Activated CD4-positive, alpha-beta T cell treated with anti-CD3 and anti-CD28 coated beads for 36 hours (primary cell): ENCODE data around the gene ANKRD44. TPM values are rescaled to one million over a fixed set of nuclear protein-coding genes. Genes with fewer than 3 reads are reported as not detected.
A peak's percentile ranks its signal among the peaks of the same experiment; 100 is the strongest.

Source experiments
- ATAC-seq: fragments of 200-7000 bp; cut with Tn5 transposase; one replicate; pipeline ENCODE4 v1.10.0; 2021; ENCODE audit warnings: mild to moderate bottlenecking, moderate library complexity
- CTCF ChIA-PET: fragments of 350-600 bp; sonication (Branson Sonifier 250); formaldehyde crosslinking; loops from one replicate; lab custom pipeline; 2021; ENCODE audit warnings: antibody characterized with exemption; lab: Charles Lee
- POLR2A ChIA-PET: fragments of 350-600 bp; sonication (Branson Sonifier 250); formaldehyde crosslinking; loops from one replicate; lab custom pipeline; 2021; ENCODE audit warnings: antibody characterized with exemption, inconsistent platforms; lab: Charles Lee
- DNase-seq: peaks from one replicate; pipeline ENCODE4 v3.0.0-alpha.2; 2020
- H3K27ac Mint-ChIP-seq: one replicate; pipeline ENCODE4 v1.8.0; 2021; ENCODE audit warnings: mixed read lengths
- H3K27me3 Mint-ChIP-seq: one replicate; pipeline ENCODE4 v1.8.0; 2021; ENCODE audit warnings: mixed read lengths
- H3K36me3 Mint-ChIP-seq: one replicate; pipeline ENCODE4 v1.8.0; 2021; ENCODE audit warnings: low read depth, mixed read lengths
- H3K4me1 Mint-ChIP-seq: one replicate; pipeline ENCODE4 v1.8.0; 2021; ENCODE audit warnings: mixed read lengths
- H3K4me3 Mint-ChIP-seq: one replicate; pipeline ENCODE4 v1.8.0; 2021; ENCODE audit warnings: mild to moderate bottlenecking, moderate library complexity, mixed read lengths
- H3K9me3 Mint-ChIP-seq: one replicate; pipeline ENCODE4 v1.8.0; 2021; ENCODE audit warnings: low read depth, mixed read lengths
- intact Hi-C, 2 experiments: fragments of 100-400 bp; cut with DNase I in 1 of 2; cut with micrococcal nuclease in 1 of 2; formaldehyde crosslinking; loops; one replicate each; pipeline versions ENCODE4 v1.14.2 to v1.15.1; 2022 to 2024; cut with DNase I, micrococcal nuclease
- total RNA-seq, 2 experiments: library from RNA; stranded (reverse); gene quantifications; one replicate each; pipeline ENCODE4 v1.2.3, GENCODE V29; 2021

The ANKRD44 gene
- total RNA-seq, 2 experiments from 2014 or later = 122 to 181 TPM

DNA sequence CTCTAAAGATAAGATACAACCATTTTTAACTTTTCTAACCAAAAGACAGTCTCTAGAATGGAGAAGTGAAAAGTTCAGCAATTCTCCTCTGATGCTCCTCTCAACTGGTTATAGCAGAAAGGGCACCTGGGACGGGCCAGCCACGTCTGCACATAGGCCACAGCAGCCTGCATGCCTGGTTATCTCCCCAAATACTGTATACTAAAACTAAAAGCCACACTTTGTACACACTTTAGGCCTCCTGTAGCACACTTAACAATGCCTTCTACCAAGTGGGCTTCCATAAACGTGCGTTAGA lies 179.1 kb downstream of the ANKRD44 start:
- Mint-ChIP-seq H3K36me3 (peaks cover 55% of the 10 kb centered on the region), H3K27ac (peak overlapping the region; percentile 58), H3K4me3 (no peak overlapping the region), H3K4me1 (peaks cover 78% of the 10 kb centered on the region), H3K27me3 (no peaks in the 10 kb centered on the region), H3K9me3 (no peaks in the 10 kb centered on the region)
- ATAC-seq = no peak
- intact Hi-C loops = no loop called here
- no peak for DNase-seq
- ChIA-PET CTCF (interaction anchor here (1.5 kb wide), 1 partner anchor 37 kb away, joined by 4 read pairs; no protein-coding TSS in a partner anchor), POLR2A (no interaction called here)

DNA sequence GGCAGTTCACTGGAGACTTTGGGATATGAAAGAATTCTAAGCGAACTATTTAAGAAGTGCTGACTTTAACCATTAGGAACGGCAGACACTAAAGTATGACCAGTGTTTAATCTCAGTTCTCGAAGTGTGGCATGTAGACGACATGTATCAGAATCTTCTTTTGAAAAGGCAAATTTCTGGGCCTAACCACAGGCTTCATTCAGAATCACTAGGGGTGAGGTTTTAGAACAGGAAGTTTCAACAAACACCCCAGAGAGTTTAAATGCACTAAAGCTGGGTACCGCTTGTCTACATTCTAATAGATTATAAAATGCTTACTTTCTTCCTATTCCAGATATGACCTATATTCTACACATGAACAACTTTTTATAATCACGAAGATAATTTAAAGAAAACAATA lies 180.3 kb downstream of the ANKRD44 start:
- DNase-seq (no peak), ATAC-seq (peak; percentile 82)
- no peaks in the 10 kb centered on the region for H3K9me3 Mint-ChIP-seq
- peak overlapping the region; percentile 85 for H3K27ac Mint-ChIP-seq
- H3K4me1 Mint-ChIP-seq = peaks cover 66% of the 10 kb centered on the region
- intact Hi-C loops = no loop called here
- peaks cover 52% of the 10 kb centered on the region for H3K36me3 Mint-ChIP-seq
- peak overlapping the region; percentile 5 for H3K4me3 Mint-ChIP-seq
- CTCF ChIA-PET = interaction anchor here (0.6 to 1.3 kb wide), 5 partner anchors 9 to 39 kb away, joined by 3 read pairs; no protein-coding TSS in a partner anchor
- H3K27me3 Mint-ChIP-seq = no peaks in the 10 kb centered on the region
- POLR2A ChIA-PET = no interaction called here

DNA sequence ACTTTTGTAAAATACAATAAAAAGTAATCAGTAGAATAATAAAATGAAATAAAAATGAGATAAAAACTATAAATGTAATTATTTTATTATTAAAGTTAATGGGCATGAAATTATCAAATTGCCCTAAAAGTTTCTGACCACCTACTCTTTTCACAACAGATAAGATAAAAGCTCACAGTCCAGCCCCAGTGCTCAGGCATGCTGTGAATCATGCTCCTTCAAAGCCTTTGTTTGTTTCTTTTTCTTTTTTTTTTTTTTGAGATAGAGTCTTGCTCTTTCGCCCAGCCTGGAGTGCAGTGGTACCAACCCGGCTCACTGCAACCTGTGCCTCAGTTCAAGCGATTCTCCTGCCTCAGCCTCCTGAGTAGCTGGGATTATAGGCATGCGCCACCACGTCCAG lies 181.7 kb downstream of the ANKRD44 start:
- Mint-ChIP-seq H3K27ac (peak overlapping the region; percentile 63), H3K36me3 (peaks cover 52% of the 10 kb centered on the region), H3K9me3 (no peaks in the 10 kb centered on the region), H3K4me3 (no peak overlapping the region), H3K27me3 (no peaks in the 10 kb centered on the region), H3K4me1 (peaks cover 60% of the 10 kb centered on the region)
- no peak for DNase-seq
- intact Hi-C loops = no loop called here
- ChIA-PET POLR2A (no interaction called here), CTCF (interaction anchor here (1.0 to 3.5 kb wide), 6 partner anchors 8 to 90 kb away, joined by 3 to 31 read pairs (median 12); no protein-coding TSS in a partner anchor)
- no peak for ATAC-seq

DNA sequence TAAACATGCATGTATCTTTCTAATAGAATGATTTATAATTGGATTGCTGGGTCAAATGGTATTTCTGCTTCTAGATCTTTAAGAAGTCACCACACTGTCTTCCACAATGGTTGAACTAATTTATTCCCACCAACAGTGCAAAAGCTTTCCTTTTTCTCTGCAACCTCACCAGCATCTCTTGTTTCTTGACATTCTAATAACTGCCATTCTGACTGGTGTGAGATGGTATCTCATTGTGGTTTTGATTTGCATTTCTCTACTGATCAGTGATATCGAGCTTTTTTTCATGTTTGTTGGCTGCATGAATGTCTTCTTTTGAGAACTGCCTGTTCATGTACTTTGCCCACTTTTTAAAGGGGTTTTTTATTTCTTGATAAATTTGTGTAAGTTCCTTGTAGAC lies 182.5 kb downstream of the ANKRD44 start:
- Mint-ChIP-seq H3K4me3 (no peak overlapping the region), H3K4me1 (peaks cover 61% of the 10 kb centered on the region), H3K36me3 (peaks cover 51% of the 10 kb centered on the region), H3K27ac (peak overlapping the region; percentile 51), H3K27me3 (no peaks in the 10 kb centered on the region), H3K9me3 (no peaks in the 10 kb centered on the region)
- ChIA-PET POLR2A (interaction anchor here (0.8 to 0.9 kb wide), 2 partner anchors 17 to 78 kb away, joined by 3 read pairs; no protein-coding TSS in a partner anchor), CTCF (interaction anchor here (0.7 to 3.5 kb wide), 9 partner anchors 9 to 109 kb away, joined by 3 to 31 read pairs (median 6); no protein-coding TSS in a partner anchor)
- DNase-seq = no peak
- ATAC-seq = no peak
- intact Hi-C loops = no loop called here

DNA sequence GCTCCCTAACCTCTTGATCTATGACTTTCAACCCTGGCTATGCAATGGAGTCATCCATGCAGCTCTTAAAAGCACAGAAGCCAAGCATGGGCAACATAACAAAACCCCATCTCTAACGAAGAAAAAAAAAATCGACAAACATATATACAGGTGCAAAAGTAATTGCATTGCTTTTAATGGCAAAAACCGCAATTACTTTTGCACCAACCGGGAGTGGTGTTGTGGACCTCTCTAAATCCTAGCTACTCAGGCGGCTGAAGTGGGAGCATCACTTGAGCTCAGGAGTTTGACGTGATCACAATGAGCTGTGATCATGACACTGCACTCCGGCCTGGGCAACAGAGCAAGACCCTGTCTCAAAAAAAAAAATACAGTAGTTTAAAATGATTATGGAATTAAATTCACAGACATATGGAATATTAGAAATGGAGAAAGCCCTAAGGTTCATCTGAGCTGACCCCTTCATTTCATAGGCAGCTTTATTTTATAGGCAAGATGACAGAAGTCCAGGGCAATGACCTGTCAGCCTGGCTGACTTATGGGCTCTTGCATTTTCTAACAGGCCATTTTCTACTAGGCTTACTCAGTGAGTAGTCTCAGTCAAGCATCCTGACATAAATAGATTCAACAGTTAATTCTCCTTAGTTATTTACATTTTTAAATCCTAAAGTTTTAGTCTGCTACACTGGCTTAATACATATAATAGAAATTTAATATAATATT lies 183.8 kb downstream of the ANKRD44 start:
- intact Hi-C loops = no loop called here
- POLR2A ChIA-PET = interaction anchor here (0.5 to 0.7 kb wide), 2 partner anchors 58 to 289 kb away, joined by 3 to 5 read pairs; no protein-coding TSS in a partner anchor
- Mint-ChIP-seq H3K4me1 (peaks cover 61% of the 10 kb centered on the region), H3K27me3 (no peaks in the 10 kb centered on the region), H3K9me3 (no peaks in the 10 kb centered on the region), H3K27ac (no peak overlapping the region), H3K36me3 (peaks cover 53% of the 10 kb centered on the region), H3K4me3 (no peak overlapping the region)
- DNase-seq = no peak
- CTCF ChIA-PET = interaction anchor here (0.6 to 3.5 kb wide), 11 partner anchors 10 to 187 kb away, joined by 3 to 31 read pairs (median 5); no protein-coding TSS in a partner anchor
- ATAC-seq = no peak

DNA sequence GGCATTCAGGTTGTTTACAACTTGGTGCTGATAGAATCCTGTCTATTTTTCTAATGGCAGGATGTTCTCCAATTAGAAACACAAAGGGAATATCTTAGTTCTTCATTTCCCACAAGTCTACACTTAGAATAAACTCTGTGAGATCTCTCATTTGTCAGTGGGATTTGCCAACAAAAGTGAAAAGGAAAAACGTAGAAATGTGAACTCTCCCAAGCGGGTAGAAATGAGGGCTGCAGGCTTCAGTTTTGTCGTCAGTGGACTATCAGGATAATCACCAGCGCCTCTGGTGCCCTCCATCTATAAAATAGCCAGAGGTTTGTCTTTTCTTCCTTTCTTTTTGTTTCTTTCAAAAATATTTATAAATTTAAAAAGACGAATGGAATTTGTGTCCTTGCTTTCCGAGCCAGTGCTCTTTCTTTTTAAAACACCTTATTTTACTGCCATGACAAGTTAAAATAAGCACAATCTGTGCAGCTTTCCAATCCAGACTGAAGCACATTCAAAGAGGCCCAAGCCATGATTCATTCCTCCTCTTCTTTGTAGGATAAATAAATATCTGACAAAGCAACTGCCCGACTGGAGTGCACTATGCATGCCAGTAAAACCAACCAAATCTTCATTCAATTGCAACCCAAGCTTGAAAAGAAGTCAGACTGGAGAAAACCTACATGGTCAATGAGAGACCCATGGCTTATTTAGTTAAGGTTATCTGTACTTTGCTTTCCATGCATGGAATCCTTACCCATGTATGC lies 185.8 kb downstream of the ANKRD44 start:
- intact Hi-C loops = loop anchor here in 1 of 2 experiments (5.0 kb wide), 1 partner anchor 182 kb away; no protein-coding TSS in a partner anchor
- ChIA-PET POLR2A (no interaction called here), CTCF (interaction anchor here (1.2 kb wide), 1 partner anchor 11 kb away, joined by 5 read pairs; no protein-coding TSS in a partner anchor)
- H3K4me3 Mint-ChIP-seq = no peak overlapping the region
- peaks cover 69% of the 10 kb centered on the region for H3K36me3 Mint-ChIP-seq
- ATAC-seq (no peak), DNase-seq (no peak)
- no peaks in the 10 kb centered on the region for H3K27me3 Mint-ChIP-seq
- no peaks in the 10 kb centered on the region for H3K9me3 Mint-ChIP-seq
- H3K27ac Mint-ChIP-seq = no peak overlapping the region
- H3K4me1 Mint-ChIP-seq = peaks cover 53% of the 10 kb centered on the region

DNA sequence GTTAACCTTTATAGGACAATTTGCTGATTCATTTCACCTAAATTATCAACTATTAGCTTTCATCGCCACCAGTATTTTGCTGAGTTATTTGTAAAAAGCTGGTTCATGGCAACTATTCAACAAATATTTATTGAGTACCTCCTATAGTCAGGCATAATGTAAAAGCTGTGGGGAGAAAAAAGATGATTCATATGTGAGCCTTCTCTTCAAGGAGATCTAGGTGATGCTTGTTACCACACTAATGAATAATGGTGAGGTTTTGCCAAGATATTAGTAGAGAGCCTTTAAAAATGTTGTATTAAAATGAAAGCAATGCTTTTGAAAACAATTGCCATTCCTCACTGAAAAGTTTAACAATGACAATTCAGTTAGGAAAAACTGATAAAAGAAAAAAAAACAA lies 187.8 kb downstream of the ANKRD44 start:
- Mint-ChIP-seq H3K27me3 (no peaks in the 10 kb centered on the region), H3K36me3 (peaks cover 66% of the 10 kb centered on the region), H3K4me3 (no peak overlapping the region), H3K4me1 (peaks cover 38% of the 10 kb centered on the region), H3K9me3 (no peaks in the 10 kb centered on the region), H3K27ac (peak overlapping the region; percentile 42)
- ATAC-seq (no peak), DNase-seq (no peak)
- intact Hi-C loops = loop anchor here in 1 of 2 experiments (5.0 kb wide), 1 partner anchor 184 kb away; no protein-coding TSS in a partner anchor
- CTCF ChIA-PET = interaction anchor here (0.7 to 3.4 kb wide), 6 partner anchors 9 to 195 kb away, joined by 3 to 18 read pairs (median 6); no protein-coding TSS in a partner anchor
- POLR2A ChIA-PET = no interaction called here

DNA sequence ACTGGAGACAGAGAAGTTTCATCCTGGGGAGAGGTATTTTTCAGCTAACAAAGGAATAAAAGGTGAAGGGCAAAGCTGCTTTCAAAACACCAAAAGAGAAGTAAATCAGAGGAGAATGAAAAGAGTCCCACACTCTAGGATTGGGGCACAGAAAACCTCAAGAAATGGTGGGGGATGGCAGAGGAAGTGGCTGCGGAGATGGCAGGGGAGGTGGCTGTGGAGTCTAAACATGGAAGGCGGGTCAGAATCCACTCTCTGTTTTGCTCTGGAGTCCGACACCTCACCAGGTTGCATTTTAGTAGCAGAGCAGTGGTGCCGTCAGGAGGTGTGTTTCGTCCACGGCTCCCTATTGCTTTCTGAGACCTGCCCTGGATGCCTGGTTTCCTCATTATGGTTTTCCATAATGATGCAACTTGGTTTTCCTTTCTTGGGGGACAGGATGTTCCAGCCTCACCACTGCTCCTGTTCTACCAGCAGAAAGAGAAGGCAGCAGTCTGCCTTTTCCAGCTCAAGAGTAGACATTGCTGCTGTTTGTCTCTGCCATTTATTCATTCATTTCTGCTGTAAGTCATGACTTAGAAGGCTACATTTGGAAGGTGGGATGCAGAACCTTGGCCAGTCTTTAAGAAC lies 188.7 kb downstream of the ANKRD44 start:
- no peak for DNase-seq
- intact Hi-C loops = loop anchor here in 1 of 2 experiments (5.0 kb wide), 1 partner anchor 185 kb away; no protein-coding TSS in a partner anchor
- CTCF ChIA-PET = interaction anchor here (0.8 to 3.4 kb wide), 8 partner anchors 8 to 190 kb away, joined by 3 to 18 read pairs (median 4); no protein-coding TSS in a partner anchor
- H3K36me3 Mint-ChIP-seq = peaks cover 68% of the 10 kb centered on the region
- H3K9me3 Mint-ChIP-seq = no peaks in the 10 kb centered on the region
- H3K4me1 Mint-ChIP-seq = peaks cover 38% of the 10 kb centered on the region
- POLR2A ChIA-PET = interaction anchor here (0.6 kb wide), 1 partner anchor 134 kb away, joined by 3 read pairs; no protein-coding TSS in a partner anchor
- ATAC-seq = peak; percentile 60
- peak overlapping the region; percentile 73 for H3K27ac Mint-ChIP-seq
- H3K27me3 Mint-ChIP-seq = no peaks in the 10 kb centered on the region
- no peak overlapping the region for H3K4me3 Mint-ChIP-seq

DNA sequence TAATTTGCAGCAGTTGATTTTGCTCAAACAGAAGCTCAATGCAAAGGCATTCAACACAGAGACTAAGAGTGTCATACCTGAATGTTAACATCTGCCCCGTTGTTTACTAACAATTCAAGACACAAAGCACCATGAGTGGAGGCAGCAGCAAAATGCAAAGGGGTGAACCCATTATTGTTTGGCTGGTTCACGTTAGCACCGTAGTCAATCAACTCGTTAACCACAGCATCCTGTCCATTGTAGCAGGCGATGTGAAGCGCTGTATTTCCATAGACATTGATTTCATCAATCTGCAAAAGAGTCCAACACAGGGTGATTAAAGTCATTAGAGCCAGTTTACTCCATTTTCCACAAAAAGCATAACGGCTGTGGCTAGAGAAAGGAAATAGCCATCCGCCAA lies 189.3 kb downstream of the ANKRD44 start:
- DNase-seq (no peak), ATAC-seq (peak; percentile 45)
- peak overlapping the region; percentile 73 for H3K27ac Mint-ChIP-seq
- ChIA-PET POLR2A (no interaction called here), CTCF (interaction anchor here (0.8 to 3.4 kb wide), 8 partner anchors 8 to 190 kb away, joined by 3 to 18 read pairs (median 4); no protein-coding TSS in a partner anchor)
- H3K36me3 Mint-ChIP-seq = peaks cover 74% of the 10 kb centered on the region
- H3K4me1 Mint-ChIP-seq = peaks cover 45% of the 10 kb centered on the region
- intact Hi-C loops = loop anchor here in 1 of 2 experiments (5.0 kb wide), 1 partner anchor 186 kb away; no protein-coding TSS in a partner anchor
- H3K9me3 Mint-ChIP-seq = no peaks in the 10 kb centered on the region
- no peak overlapping the region for H3K4me3 Mint-ChIP-seq
- no peaks in the 10 kb centered on the region for H3K27me3 Mint-ChIP-seq

DNA sequence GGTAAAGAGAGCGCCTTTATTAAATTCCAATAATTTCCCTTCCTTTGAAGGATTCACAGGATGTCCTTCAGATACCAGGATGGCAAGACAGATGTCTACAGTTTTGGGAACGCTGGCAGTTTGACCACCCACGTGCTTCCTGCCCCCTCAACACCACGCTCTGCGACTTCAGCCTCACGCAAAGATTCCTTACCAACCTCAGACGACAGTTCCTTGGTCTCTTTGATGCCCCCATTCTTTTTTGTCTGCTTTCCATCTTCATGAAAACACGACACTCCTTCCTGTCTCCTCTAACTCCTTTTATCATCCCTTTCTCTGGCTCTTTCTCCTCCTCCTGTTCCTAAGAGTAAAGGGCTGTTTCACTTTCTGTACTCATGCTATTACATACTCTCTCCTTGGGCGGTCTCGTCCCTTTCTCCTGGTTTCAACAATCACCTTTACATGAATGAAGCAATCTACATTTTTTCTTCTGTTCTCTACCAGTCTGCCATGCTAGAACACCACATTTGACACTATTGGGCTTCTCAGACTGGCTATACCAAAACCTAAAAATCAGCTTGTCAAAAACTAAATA lies 194.2 kb downstream of the ANKRD44 start:
- H3K4me3 Mint-ChIP-seq = peak overlapping the region; percentile 34
- H3K27me3 Mint-ChIP-seq = no peaks in the 10 kb centered on the region
- CTCF ChIA-PET = interaction anchor here (0.9 to 2.4 kb wide), 6 partner anchors 11 to 197 kb away, joined by 3 to 8 read pairs (median 4); no protein-coding TSS in a partner anchor
- H3K36me3 Mint-ChIP-seq = peaks cover 39% of the 10 kb centered on the region
- no peaks in the 10 kb centered on the region for H3K9me3 Mint-ChIP-seq
- POLR2A ChIA-PET = no interaction called here
- peak overlapping the region; percentile 73 for H3K27ac Mint-ChIP-seq
- DNase-seq (no peak), ATAC-seq (peak; percentile 52)
- intact Hi-C loops = no loop called here
- peaks cover 33% of the 10 kb centered on the region for H3K4me1 Mint-ChIP-seq
